Skin of body (tissue), 1 donor: Measurements from ENCODE around the gene SUN5. TPM values are rescaled to one million over a fixed set of nuclear protein-coding genes. Genes with fewer than 3 reads are reported as not detected.

Source experiments
- total RNA-seq: library from RNA; depleted of rRNA; stranded (reverse); fragments of >200 nt; gene quantifications from one replicate; pipeline ENCODE4 v1.2.3, GENCODE V29; 2014

SUN5 gene
- total RNA-seq, 1 donor from 2014 or later = not detected

Other genes starting within 250 kb of the SUN5 start
- 2.5 TPM for gene DNMT3B, start 242.0 kb downstream of the SUN5 start, total RNA-seq
- 58.3 TPM for gene MAPRE1, start 184.5 kb downstream of the SUN5 start, total RNA-seq
- gene EFCAB8, start 145.5 kb downstream of the SUN5 start, total RNA-seq = not detected
- gene BPIFB2, start 3.3 kb upstream of the SUN5 start, total RNA-seq = not detected
- gene BPIFB6, start 27.2 kb upstream of the SUN5 start, total RNA-seq = not detected
- gene BPIFB3, start 49.5 kb upstream of the SUN5 start, total RNA-seq = not detected
- not detected for gene BPIFB4, start 75.2 kb upstream of the SUN5 start, total RNA-seq
- not detected for gene BPIFA2, start 163.7 kb upstream of the SUN5 start, total RNA-seq
- not detected for gene BPIFA3, start 212.9 kb upstream of the SUN5 start, total RNA-seq
- not detected for gene BPIFA1, start 231.6 kb upstream of the SUN5 start, total RNA-seq